ENCODE measurements around the gene C22orf15. TPM values are rescaled to one million over a fixed set of nuclear protein-coding genes. Genes with fewer than 3 reads are reported as not detected.

Gene C22orf15
- total and polyA plus RNA-seq, 9 of the 15 experiments (the other 6 are each of a cell fraction or from before 2014, with no cell fraction given), result 0.07 TPM; not detected in 8

GRCh38 chr22:23713696-23714595, 48.8 kb upstream of the C22orf15 start:
- Histone ChIP-seq H4K20me1 (replicated peaks; ENCODE audit: control insufficient read depth, insufficient read depth, low read length) (no peaks in the 10 kb centered on the region), H3K9me3 (replicated peaks; ENCODE audit: control insufficient read depth, insufficient read depth, low read depth, low read length) (no peaks in the 10 kb centered on the region), H3K4me3 (no peak overlapping the region), H3K4me1 (replicated peaks in 1 of 2; ENCODE audit: control insufficient read depth in 2 of 2, insufficient read depth in 2 of 2, low read length in 2 of 2) (peaks cover 6 to 25% of the 10 kb centered on the region in 2 experiments; a peak in 4 of 5 replicates), H3K79me2 (ENCODE audit: control insufficient read depth, insufficient read depth, low read length) (peaks cover 19% of the 10 kb centered on the region), H2AFZ (ENCODE audit: low read depth, low read length) (no peak overlapping the region), H3K9ac (ENCODE audit: insufficient read depth in 1 of 2, low read depth in 2 of 2, low read length in 2 of 2) (no peak overlapping the region), H3K27ac (ENCODE audit: extremely low read depth, low read depth, low read length) (no peak overlapping the region), H3K36me3 (ENCODE audit: control insufficient read depth, insufficient read depth, low read length) (peaks cover 54% of the 10 kb centered on the region; the same call in 1 of the 3 replicates), H3K9me1 (ENCODE audit: control insufficient read depth, insufficient read depth, low read length) (no peaks in the 10 kb centered on the region), H3K4me2 (ENCODE audit: insufficient read depth, low read length) (no peak overlapping the region), H3K27me3 (ENCODE audit: control insufficient read depth in 2 of 2, insufficient read depth in 2 of 2, low read length in 2 of 2) (no peaks in the 10 kb centered on the region)
- ATAC-seq, result no peak
- ChIA-PET POLR2A (interaction anchor here (0.7 kb wide), 1 partner anchor 346 kb away, joined by 3 read pairs; no protein-coding TSS in a partner anchor), CTCF (ENCODE audit: low intra/inter-chr PET ratio) (no interaction called here)
- no TSS peak for BruUV-seq (replicated peaks)
- 89% methylated on average over 13 of the region's 28 CpGs for WGBS (ENCODE audit: insufficient coverage, low coverage, missing lambda C conversion rate)
- in situ Hi-C loops (cut with MboI) (no loop called here), intact Hi-C loops (cut with micrococcal nuclease) (no loop called here)
- FAIRE-seq, result no peak
- DNase-seq (ENCODE audit: extremely low read depth in 1 of 4, low spot score in 3 of 4), result no peak
- TF ChIP-seq ZBTB40 (IDR thresholded peaks at IDR 0.05), result no peak
- TF ChIP-seq ZBTB40 (CRISPR knock-in tag; IDR thresholded peaks at IDR 0.05), result no peak
- no peak for TF ChIP-seq ZNF717 (CRISPR knock-in tag; IDR thresholded peaks at IDR 0.05)
- no peak for TF ChIP-seq SIX5 (IDR thresholded peaks at IDR 0.05; ENCODE audit: borderline replicate concordance in 1 of 2, insufficient read depth in 1 of 2, low read depth in 1 of 2, low read length in 2 of 2)
- no peak for TF ChIP-seq ZNF175 (CRISPR knock-in tag; IDR thresholded peaks at IDR 0.05; ENCODE audit: low read depth)
- TF ChIP-seq HNRNPLL (IDR thresholded peaks at IDR 0.05; ENCODE audit: low read depth, low read length, poor library complexity, severe bottlenecking), result no peak
- no peak for TF ChIP-seq POLR2G (IDR thresholded peaks at IDR 0.05; ENCODE audit: low read depth, low read length)
- no peak for TF ChIP-seq CBFA2T3 (IDR thresholded peaks at IDR 0.05)
- no peak for TF ChIP-seq CREB1 (IDR thresholded peaks at IDR 0.05)
- no peak for TF ChIP-seq CREB1 (CRISPR knock-in tag; IDR thresholded peaks at IDR 0.05)
